DMS53 treated with DMSO at 0.1 percent for 48 hours (cell line): ENCODE data around the gene LAPTM5.
"Not testable (repeated sequence)": the region's sequence is repeated elsewhere in the genome, so short reads cannot be mapped to it uniquely, and the experiment has no call there.

ENCODE experiments used
- DNase-seq: peaks from one replicate; lab custom pipeline; 2025; ENCODE audit not compliant: unreplicated experiment; lab: John Stamatoyannopoulos, UW

The LAPTM5 gene, protein sequence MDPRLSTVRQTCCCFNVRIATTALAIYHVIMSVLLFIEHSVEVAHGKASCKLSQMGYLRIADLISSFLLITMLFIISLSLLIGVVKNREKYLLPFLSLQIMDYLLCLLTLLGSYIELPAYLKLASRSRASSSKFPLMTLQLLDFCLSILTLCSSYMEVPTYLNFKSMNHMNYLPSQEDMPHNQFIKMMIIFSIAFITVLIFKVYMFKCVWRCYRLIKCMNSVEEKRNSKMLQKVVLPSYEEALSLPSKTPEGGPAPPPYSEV

DNA sequence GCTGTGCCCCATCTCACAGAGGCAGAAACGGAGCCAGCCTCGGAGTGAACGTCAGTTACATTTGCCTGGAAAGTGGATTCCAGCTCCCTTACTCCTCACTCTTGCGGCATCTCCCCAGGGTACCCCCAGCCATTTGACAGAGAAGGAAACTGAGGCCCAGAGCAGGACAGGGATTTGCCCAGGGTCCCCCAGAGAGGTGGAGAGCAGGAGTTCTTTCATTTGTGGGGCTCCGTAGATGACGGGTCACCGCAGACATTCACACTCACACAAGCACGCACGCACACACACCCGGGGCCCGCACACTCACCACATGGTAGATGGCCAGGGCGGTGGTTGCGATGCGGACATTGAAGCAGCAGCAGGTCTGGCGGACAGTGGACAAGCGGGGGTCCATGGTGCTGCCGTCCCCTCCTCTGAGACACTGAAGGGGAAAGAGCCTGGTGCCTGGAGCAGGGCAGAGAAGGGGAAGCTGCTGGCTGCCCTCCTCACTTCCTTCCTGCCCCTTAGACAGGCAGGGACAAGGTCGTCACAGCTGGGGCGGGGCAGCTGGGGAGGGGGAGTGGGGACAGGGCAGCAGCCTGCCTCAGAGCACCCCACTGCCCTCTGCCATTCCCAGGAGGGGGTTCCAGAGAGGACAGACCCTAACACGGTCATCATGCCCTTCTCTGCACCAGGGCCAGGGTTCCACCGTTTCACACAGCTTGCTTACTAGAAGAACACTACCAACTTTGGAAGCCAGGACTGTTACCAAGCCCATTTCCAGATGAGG lies at the start of gene LAPTM5:
Gene LAPTM5, minus strand, starts transcription at position 423 of the 769 bp plus-strand sequence. Its CDS starts 29 bp downstream, at position 394.
- no peak for DNase-seq

DNA sequence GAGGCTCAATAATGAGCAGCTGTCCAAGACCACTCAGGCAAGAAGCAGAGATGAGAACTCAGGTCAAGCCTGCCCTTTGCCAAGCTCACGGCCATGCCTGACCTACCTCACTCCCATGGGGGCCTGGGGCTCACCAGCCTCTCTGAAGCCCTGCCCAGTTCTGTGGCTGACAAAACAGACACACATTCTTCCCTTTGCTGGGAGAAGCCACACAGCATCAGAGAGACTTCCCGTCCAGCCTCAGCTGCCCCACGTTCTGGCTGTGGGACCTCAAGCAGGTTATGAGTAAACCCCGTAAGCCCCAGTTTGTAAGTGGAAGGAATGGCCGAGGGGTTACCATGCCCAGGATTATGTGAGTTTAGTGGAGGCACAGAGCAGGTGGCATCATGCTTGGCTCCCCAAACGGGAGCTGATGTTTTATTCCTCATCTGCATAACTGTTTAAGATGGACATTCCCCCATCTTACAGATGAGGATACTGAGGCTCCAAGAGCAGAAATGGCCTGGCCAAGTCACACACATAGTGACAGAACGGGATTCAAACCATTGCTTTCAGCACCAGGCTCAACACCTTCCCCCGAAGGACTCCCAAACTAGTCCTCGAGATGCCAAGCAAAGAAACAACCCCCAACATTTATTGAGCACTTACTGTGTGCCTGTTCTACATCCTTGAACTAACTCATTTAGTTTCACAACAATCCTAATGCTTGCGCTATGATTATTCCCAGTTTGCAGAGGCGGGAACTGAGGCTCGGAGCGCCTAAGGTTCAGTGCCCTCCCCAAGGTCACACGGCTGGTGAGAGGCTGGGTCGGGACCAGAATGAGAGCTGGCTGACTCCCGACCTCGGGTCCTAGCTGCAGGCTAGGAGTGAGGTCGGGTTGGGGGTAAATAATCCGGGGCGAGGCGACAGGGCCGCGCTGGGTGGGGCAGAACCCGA lies 49.1 kb upstream of the LAPTM5 start:
- DNase-seq: no peak

DNA sequence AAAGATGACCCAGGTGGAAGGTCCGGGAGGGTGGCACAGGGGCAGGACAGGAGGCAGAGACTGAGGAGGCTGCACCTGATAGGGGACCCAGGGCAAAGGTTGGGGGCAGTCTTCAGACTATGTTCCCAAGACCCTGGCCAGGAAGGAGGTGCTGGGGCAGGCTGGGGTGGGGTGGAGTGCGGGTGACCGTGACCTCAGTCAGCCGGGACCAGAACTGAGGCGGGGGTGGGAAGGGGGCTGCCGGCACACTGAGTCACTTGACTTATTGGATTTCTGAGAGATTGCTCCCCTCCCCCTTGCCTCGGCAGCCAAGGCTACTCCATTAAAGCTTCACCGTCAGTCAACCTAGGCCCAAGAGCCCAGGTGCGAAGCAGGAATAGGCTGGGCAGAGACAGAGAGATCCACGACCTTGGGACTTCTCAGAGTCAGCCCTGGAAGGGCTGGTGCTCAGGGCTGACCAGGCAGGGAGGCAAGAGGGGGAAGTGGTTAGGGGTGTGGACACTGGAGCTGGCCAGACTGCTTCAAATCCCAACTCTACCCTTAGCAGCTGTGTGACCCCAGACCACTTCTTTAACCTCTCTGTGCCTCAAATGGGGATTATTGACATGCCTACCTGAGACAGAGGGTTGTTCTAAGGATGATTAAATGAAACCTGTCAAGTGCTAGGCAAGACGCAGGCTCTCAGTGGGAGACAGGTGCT lies 47.9 kb upstream of the LAPTM5 start:
- no peak for DNase-seq

- DNase-seq: no peak
These were observed 47.2 kb upstream of the LAPTM5 start for GRCh38 chr1:30804822-30805221.

- no peak for DNase-seq
These were observed 46.8 kb upstream of the LAPTM5 start for GRCh38 chr1:30804352-30804751.

GRCh38 chr1:30803562-30803961 lies 46.0 kb upstream of the LAPTM5 start:
- no peak for DNase-seq

DNA sequence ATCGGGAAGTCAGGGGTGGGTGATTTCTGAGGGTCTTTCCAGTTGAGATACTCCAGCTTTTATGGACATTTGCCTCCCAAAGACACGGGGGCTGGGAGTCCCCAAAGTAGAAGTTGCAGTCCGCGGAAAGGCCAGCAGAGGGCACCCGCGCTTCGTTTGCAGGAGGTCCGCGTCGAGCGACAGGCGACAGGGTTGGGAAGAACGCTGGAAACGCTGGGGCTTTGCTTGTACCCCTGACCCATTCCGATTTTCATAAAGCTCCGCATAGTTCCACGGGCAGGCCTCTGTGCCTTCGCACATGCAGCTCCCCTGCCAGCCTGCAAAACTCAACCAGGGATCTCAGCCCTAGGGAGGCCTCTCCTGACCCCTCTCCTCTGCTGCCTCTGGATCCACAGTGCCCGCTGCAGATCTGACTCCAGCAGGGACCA lies 44.2 kb upstream of the LAPTM5 start:
- peak; percentile 58 for DNase-seq

- no peak for DNase-seq
These were observed 41.6 kb upstream of the LAPTM5 start for GRCh38 chr1:30799233-30799511.

DNA sequence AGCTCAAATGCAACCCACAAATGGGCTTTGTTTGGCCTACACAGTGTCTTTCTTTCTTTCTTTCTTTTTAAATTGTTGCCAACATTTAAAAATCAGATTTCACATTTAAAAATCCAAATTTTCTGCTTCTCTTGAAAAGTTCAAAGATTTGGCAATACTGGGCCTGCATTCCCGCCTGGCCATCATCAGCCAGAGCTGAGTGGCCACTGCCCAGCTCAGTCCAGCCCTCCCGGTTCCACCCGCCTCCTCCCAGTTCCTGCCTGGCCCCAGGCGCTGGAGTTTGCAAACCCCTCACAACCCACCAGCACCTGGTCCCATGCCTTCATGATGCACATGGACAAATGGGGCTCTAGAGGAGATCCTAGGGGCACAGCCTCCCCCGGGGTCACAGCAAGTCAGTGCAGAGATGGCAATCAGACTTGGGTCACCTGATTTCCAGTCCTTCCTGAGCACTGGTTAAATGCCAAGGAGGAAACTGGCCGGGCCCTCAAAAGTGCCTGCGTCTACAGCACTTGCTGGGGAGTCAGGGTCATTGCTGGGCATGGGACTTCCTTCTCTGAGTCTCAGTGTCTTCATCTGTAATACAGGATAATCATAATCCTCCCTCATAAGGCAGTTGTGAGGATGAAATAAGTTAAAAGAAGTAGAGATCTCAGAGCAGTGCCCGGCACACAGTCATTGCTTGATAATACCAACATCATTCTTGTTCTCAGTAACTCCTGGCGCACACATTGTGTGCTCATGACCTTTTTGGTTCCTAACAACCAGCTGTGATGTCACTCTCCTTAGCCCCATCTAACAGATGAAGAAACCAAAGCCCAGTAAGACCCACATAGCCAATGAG lies 41.0 kb upstream of the LAPTM5 start:
- DNase-seq: no peak

DNA sequence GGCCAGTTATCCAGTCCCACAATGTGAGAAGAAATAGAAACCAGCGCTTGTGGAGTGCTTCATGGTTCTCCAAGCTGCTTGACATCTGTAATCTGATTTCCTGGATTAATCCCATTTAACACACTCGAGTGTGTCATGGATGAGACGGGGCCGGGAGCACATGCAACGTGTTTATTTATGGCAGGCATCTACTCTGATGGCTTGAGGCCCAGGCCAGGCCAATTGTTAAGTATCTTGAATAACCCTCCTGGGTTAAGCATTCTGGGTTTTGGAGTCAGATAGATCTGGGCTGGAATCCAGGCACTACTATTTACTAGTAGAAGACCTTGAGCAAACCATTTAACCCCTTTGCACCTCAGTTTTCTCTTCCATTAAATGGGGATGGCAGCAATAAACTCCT lies 37.5 kb upstream of the LAPTM5 start:
- no peak for DNase-seq

DNA sequence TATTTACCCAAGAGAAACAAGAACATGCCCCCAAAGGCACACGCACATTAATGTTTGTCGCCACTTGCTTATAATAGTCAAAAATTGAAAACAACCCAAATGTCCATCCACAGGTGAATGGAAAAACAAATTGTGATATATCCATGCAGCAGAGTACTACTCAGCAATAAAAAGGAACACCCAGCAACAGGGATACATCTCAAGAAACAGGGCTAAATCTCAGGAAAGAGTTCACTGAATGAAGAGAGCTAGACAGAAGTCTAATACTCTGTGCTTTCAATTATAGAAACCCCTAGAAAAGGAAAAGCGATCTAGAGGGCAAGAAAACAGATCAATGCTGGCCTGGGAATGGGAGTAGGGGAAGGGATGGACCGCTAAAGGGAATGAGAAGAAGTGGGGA lies 36.7 kb upstream of the LAPTM5 start:
- no peak for DNase-seq

DNA sequence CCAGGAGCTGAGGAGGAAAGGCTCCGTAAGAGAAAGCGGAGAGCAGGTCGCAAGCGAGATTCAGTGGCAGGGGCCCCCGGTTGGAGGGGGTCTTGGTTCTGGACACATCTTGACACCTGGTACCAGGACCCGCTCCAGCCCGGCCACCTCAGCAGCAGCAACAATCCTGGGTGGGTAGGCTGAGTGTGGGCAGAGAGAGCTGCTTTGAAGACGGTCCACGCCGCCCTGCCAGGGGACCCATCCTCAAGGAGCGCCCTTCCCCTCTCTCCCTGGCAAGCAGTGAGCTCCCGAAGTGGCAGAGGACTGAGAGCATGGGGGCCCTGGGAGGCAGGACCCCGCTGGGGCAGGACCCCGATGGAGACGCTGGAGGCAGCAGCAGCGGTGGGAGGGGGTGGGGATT lies 35.6 kb upstream of the LAPTM5 start:
- no peak for DNase-seq

DNA sequence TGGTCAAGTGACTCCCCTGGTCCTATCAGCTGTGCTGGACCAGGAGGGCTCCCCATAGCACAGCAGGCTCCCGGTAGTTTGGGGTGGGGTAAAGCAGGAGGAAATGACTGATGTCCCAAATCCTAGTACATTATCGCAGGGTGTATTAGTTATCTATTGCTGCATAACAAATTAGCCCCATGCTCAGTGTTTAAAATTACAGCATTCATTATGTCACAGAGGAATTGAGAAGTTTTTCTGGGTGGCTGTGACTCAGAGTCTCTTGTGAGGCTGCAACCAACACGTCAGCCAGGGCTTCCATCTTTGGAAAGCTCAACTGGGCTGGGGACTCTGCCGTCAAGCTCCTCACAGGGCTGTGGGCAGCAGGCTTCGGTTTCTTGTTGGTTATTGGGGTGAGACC lies 34.3 kb upstream of the LAPTM5 start:
- no peak for DNase-seq

- no peak for DNase-seq
These were observed 33.5 kb upstream of the LAPTM5 start for GRCh38 chr1:30790850-30791778.

DNA sequence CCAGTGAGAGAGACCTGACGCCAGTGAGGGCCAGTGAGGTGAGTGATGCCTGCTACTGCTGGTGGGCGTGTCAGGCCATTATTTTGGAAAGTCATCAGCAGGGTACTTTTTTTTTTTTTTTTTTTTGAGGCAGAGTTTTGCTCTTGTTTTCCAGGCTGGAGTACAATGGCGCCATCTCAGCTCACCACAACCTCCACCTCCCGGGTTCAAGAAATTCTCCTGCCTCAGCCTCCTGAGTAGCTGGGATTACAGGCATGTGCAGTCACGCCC lies 32.6 kb upstream of the LAPTM5 start:
- DNase-seq: not testable (repeated sequence)

GRCh38 chr1:30789388-30790255 lies 32.0 kb upstream of the LAPTM5 start:
- DNase-seq: no peak

GRCh38 chr1:30788580-30789387 lies 31.2 kb upstream of the LAPTM5 start:
- no peak for DNase-seq
